Retina (tissue), 1 donor: Measurements from ENCODE around the gene RIPK1.
"Not testable (repeated sequence)": the region's sequence is repeated elsewhere in the genome, so short reads cannot be mapped to it uniquely, and the experiment has no call there.

Source experiments
- DNase-seq: peaks from one replicate; pipeline ENCODE4 v3.0.0-alpha.2; 2016

RIPK1 gene

DNA sequence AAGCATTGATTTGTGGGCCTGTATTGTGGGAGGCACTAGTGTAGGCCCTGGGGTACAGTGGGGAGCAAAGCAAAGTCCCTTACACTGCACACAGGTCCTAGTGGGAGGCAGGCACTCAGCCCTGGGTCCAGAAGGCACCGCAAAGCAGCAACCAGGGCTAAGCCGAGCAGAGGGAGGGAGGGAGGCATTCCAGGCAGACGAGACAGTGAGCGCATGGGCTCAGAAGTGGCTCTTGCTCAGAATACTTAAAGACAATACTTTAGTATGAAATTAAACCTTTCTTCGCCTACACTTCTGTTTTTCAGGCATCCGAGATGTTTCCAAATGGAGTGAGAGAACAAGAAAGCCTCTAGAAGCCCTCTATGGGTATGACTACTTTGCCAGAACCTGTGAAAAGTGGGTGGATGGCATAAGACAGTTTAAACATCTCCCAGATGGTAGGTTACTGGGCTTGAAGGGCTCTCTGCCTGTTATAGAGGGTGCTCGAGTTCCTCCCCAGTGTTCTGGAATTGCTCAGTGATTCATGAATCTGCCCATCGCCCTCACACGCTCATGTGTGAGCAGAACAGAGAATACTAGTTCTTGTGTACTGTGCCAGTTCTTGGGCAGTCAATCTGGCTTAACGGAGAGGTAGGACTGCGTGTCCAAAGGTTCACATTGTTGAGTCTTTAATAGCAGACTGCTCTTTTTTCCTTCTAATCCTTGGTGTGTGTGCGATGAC lies 68.9 kb downstream of the RIPK1 start:
- no peak for DNase-seq

DNA sequence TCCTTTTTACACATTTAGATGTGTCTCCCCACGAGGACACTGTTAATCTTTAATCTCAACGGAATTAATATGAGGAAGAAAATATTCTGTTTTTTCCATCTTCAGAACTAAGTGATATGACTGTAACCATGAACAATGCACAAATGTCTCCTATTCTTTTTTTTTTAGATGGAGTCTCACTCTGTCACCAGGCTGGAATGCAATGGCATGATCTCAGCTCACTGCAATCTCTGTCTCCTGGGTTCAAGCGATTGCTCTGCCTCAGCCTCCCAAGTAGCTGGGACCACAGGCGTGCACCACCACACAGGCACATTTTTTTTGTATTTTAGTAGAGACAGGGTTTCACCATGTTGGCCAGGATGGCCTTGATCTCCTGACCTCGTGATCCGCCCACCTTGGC lies 69.6 kb downstream of the RIPK1 start:
- DNase-seq = not testable (repeated sequence)

DNA sequence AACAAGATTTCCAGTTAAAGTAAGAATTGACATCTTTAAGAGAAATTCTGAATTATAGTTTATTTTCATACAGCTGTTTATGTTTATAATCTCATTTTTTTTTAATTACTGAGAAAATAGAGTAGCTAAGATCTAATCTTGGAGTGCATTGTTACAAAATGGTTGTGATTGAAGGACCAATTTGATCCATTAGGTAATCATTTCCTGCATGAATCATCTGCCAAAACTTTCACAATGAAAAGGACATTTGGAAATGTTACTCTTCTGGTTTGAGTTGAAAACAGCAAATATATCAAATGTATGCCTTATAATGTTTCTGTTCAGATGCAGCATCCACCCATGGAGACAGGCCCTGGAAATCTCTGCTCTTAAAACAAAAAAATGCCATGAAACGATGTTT lies 70.0 kb downstream of the RIPK1 start:
- DNase-seq = no peak

DNA sequence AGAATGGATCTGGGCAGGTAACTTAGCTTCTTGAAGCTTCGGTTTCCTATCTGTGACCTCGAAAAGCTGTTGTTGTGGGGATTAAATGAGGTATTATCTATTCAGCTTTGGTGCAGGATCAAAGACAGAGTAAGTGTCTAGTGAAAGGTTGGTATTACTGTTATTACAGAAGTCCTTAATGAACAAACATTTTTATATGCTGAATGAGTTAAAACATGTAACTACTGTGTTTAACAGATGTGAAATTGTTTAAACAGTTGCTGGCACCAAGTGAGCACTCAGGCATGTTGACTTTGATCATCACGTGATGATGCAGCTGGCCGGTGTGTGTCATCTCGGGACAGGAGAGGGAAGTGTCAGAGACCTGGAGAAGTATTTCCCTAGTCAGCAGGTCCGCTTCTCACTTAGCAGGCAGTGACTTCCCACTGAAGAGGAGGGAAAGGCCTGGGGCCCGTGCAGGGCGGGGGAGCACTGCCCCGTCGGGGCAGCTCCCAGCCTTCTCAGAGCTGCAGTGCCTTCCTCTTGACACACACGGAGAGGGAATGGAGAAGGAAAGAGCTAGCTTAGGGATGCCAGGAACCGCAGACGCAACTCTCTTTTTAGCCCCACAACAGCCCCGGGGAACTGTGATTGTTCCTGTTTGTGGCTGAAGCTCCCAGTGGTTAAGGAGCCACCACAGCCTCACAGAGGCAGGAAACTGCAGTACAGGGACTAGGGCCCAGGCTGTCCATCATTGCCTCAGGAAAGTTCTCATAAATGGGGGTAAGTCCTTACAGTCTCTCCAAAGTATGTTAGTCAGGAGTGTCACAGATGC lies 71.0 kb downstream of the RIPK1 start:
- no peak for DNase-seq

DNA sequence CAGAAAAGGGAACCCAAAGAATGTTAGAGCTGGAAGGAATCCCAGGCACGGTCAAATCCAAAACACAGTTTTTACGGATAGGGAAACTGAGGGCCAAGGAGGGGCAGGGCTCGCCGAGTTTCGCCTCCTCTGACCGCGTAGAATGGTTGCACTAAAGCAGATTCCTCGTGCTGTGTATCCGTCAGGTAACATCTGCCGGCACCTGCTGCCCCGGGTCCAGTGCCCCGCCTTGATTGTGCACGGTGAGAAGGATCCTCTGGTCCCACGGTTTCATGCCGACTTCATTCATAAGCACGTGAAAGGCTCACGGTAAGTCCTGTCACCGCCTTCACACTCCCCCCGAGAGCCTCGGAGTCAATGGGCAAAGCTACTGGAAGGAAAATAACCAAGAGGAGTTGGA lies 71.9 kb downstream of the RIPK1 start:
- DNase-seq = no peak

DNA sequence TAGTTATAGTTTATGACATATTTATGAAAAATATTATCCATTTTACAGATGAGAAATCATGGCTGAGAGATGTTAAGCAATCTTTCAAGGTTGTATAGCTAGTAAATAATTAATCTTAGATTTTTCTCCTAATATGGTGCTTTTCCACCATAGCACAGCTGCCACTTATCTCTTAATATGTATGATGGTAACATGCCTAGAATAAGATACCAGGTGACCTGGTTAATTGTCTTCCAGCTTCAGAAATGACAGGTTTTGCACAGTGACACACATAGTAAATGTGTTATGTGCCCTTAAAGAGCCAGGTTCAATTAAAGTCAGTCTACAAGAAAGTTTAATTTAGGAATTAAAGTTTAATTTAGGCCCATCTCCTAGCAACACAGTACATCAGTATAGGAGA lies 74.2 kb downstream of the RIPK1 start:
- DNase-seq = no peak

DNA sequence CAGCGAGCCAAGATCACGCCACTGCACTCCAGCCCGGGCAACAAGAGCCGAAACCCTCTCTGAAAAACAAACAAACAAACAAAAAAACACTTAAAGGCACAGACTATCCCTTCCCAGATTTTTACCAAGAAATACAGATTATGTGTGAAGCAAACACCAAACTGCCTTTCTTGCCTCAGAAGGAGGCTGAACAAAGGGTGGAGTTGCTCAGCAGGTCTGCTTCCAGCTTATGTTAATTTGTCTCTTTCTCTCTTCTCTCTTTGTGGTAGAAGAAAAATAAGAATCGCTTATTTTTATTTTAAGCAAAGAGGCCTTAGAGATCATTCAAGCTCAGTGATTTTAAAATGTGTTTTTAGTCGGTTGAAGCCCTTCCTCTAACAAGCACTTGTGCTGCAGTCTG lies 74.9 kb downstream of the RIPK1 start:
- DNase-seq = no peak

DNA sequence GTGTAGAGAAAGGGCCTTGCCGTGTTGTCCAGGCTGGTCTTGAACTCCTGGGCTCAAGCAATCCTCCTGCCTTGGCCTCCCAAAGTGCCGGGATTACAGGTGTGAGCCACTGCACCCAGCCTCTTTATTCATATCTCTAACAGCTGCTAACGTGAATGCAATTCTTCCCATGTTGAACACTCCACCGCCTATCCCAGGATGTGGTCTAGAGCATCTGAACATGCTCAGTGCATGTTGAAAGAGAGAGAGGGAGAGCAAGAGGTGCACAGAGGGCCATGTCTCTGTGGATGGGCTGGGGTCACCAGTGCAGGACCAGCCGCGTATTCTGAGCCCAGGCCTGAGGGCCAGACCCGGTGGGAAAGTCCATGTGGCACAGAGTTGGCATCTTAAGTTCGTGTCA lies 76.3 kb downstream of the RIPK1 start:
- no peak for DNase-seq

DNA sequence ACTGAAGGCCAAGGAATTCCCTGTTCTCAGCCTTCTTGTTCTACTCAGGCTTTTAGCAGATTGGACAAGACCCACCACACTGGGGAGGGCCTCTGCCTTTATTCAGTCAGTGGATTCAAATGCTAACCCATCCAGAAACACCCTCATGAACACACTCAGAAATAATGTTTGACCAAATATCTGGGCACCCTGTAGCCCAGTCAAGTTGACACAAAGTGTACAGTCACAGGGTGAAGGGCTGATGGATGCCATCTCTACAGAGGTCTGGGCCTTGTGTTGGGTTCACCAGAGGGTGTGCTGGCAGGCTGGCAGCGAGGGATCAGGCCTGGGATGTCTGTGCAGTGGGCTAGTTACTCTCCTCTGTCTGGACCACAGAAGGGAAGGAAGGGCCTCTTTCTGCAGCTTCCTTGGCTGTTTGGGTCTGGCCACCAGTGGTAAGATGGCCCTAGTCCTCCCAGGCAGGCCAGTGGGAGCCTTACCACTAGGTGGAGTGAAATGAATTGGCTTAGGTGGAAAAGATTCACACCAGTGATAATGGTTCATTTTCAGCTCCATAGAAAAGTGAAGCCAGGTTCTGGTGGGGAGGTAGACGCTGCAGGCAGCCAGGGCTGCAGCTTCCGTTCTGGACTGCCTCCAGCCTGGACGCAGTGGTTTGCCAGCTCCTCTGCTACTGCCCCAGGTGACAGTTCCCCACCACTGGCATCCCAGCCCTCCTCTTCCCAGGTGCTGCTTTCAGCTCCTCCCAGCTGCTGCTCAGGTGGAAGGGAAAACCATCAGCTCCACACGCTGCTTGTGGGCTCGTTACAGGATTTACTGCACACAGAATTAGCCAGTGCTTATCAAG lies 79.8 kb downstream of the RIPK1 start:
- DNase-seq = no peak

DNA sequence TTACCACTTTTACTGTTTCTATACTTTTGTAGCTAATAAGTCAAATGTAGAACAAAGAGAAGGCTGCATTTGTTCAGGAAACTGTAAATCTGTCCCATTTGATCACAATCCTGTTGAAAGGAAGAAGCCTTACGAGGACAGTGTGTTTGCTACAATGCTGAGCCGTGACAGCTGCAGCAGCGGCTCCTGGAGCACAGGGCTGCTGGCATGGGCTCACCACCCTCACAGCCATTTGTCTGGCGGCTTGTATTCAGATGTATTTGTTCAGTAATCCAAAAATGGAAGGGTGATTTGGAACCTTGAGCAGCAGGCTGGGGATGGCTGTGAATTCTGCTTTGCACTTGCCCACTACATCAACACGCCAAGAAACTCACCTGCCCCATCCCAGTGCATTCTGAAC lies 83.4 kb downstream of the RIPK1 start:
- no peak for DNase-seq

DNA sequence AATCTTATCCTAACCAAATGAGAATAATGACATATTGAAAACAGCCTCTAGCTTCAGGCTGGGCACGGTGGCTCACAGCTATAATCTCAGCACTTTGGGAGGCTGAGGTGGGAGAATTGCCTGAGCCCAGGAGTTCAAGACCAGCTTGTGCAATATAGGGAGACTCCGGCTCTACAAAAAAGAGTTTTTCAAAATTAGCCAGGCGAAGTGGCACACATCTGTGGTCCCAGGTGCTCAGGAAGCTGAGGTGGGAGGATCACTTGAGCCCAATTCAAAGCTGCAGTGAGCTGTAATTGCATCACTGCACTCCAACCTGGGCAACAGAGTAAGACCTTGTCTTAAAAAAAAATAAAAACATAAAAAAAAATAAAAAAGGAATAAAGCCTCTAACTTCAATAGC lies 84.4 kb downstream of the RIPK1 start:
- no peak for DNase-seq

DNA sequence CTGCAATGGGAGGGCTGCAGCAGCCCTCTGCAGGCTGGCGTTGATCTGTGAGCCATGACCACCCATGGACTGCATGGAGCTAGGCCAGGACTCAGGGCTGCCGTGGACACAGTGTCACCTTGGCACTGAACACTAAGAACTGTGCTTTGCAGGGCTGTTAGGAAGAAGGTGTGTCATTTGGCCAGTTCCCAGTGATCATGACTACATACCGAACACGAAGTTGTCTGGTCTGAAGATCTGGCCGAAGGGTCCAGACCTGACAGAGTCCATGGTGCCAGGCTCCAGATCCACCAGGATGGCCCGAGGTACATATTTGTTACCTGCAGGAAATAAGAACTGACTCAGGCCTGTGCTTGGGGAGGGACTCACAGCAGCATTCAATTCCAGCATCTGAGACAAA lies 87.1 kb downstream of the RIPK1 start:
- DNase-seq = not testable (repeated sequence)

DNA sequence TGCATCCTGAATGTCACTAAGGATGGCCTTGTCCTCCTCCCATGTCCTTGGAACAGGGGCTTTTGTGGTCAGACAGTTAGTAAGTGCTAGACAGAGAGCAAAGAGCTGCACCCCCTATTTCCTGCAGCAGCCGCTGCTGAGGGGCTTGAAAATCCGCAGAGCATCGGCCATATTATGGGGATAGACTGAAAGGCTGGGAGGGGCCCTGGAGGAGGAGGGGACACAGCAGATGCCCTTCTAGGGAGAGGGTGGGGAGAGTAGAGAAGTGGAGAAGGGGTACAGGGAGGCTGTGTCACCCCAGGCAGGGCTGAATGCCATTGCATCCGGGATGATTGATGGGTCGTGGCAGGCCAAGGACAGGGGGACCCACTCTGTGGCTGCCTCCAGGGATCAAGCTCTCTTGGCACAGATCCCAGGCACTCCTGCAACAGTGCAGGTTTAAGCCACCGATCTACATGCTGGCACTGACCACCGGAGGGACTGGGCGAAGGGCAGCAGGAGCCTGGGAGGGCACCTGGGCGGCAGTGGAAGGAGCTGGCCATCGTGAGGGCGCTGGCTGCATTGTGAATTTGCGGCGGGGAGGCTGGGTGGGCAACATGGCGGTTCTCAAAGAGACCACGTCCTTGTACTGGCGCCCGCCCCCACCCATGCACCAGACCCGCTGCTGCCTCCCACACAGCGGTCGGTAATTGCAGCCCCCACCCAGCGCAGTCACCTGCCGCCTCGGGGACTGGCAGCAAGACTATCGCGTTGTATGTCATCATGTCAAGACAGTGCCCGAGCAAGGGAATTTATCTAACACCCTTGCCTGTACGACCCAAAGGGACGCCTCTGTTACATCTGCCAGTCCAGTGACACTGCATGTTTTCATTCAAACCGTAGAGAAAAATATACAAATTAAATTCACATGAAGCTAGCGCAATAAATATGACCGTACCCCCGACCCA lies 88.2 kb downstream of the RIPK1 start:
- peak; percentile 66 for DNase-seq

DNA sequence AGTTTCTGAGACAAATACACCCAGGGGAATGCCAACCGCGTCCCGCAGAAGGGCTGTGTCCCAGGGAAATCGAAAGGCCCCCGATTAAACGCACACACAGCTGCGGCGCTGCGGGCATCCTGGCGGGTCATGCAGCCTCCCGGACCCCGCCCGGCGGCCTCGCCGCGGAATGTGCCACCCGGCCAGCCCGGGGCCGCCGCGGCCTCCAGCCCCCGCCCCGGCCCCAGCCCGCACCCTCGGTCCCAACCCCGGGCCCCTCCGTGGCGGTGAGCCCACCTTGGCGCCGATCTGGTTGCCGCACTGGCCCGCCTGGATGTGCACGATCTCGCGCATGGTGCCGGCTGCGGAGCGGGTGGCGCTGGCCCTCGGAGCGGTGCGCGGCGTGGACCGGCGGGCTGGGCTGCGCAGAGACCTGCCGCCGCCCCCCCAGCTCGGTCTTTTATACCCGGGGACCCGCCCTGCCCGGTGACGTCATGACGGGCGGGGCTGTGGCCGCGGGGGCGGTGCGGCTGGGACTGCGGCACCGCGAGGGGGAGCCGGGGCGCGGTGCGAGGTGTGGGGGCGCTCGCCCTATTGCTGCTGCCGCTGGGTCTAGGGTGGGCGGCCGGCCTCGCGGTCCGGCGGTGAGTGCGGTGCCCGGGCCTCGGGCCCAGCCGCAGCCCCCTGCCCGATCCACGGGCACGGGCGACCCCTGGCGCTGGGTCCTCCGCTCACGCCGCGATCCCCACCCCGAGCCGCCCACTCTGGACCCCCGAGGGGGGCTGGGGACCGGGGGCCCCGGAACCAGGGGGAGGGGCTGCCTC lies 89.0 kb downstream of the RIPK1 start, which contains the start of gene TUBB2A:
TUBB2A (minus strand) TSS at position 414 of the 803 bp plus-strand sequence; CDS start at position 333, 81 bp downstream.
- DNase-seq = peak; percentile 91

DNA sequence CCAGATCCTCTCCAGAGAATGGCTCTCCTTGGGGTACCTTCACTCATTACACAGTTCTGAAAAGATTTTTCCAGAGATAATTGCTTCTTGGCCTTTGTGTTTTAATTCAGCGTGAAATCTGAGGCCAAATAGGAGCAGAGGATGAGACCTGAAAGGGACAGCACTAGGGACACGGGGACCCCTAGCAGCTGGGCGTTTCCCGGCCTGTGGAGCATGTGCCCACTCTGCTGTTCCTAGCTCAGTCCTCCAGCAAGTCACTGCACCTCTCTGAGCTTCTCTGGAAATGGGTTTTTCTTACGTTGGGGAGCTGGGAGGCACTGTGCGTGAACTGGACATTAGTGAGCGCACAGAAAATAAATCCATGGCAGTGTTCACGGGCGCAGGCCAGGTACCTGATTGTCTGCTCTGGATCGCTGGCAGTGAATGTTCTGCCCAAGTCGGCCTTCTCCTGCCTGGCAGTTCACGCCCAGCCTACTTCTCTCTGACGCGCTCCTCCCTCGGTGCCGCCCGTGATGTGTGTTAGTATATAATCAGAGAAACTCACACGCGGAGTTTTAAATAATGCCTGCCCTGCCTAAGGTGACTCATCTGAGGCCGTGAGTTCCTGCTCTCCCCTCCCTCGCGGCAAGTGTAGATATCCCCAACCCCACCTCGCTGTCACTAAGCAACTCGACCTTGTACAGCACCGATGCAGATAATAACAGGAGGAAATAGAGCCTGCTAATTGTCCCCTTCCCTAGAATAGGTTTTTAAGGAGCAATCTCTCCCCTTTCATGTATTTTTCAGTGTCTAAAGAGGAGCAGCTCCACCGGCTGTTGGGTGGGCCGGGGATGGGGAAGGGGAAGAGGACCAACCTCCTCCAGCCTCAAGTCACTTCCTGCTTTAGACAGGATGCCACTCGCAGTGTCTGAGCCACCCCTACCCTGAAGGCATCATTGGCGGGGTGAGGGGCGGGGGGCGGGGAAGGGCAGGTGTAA lies 91.8 kb downstream of the RIPK1 start:
- no peak for DNase-seq

DNA sequence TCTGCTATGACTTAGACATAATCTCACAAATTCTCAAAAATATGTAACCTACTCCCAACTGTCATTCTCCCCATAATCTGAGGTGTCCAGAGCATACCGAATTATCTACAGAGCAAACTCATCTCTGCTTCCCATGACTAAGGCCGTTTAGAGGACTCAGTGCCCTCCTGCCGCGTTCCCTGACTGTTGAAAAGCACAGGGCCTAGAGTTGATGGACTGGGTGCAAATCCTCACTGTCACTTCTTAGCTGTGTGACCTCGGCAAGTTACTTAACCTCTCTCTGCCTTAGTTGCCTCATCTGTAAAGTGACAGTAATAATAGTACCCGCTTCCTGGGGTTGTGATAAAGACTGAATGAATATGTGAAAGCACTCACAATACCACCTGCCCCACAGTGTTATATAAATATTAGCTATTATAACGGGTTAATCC lies 93.8 kb downstream of the RIPK1 start:
- no peak for DNase-seq

DNA sequence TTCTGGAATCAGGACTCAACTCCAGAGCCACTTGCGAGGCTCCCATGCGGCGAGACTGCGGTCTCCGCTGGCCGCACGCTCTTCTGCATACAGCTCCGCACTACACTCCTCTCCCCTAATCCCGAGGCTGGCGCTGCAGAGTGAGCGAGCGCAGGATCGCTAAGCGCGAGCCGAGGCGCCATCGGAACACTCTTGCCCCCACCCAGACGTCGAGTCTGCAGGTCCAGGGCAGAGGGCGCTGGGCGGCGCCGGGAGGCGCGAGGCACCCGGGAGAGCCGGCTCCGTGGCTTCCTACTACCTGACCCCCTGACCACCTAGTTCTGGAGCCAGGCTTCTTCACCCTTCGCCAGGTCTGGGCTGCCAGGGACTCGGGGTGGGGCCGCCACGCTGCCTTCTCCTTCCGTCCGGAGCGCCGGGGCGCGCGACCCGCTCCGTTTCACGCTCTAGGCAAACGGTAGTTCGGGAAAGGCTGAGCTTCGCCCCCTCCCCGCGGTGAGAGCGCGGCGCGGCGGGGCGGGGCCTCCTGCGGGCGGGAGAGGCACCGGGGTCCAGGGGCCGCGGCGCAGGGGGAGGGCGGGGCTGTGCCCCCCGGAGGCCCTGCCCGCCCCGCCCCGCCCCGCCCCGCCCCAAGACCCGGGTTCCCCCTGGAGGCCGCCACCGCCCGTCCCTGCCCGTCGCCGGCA lies 94.4 kb downstream of the RIPK1 start:
- peak; percentile 94 for DNase-seq

DNA sequence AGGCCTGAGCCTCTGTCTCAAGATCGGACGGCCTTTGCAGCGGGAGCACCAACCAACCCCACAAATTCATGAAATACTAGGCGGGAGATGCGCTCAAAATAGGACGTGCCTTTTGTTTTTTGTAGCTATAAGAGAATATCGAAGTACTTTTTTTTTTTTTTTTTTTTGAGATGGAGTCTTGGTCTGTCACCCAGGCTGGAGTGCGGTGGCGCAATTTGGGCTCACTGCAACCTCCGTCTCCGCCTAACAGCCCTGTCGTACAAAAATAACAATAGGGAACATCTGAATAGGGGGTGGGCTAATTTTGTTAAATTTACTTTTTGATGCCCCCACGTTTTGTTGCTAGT lies 94.9 kb downstream of the RIPK1 start:
- peak; percentile 68 for DNase-seq

DNA sequence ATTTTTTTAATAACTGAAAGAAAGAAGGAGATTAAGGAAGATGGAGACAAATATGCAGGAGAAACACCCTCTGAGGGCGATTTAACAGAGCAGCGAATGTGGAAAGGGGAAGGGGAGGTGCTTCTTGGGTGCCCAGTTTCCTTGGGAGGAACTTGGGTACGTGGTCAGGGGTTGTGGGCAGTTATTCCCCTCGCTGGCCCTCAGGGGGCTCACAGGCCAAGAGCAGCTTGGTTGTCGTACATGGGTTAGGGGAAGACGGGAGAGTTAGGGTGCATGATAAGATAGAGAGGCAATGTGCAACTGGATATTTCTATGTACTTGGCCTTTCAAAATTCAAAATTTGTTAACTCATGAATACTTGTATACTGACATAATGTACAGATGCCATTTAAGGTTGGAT lies 96.1 kb downstream of the RIPK1 start:
- DNase-seq = no peak
